PC-9 (cell line): Measurements from ENCODE around the gene SAMD13. TPM values are rescaled to one million over a fixed set of nuclear protein-coding genes. Genes with fewer than 3 reads are reported as not detected.

Experiments
- BruUV-seq: library from RNA; stranded (reverse); fragments of 400-500 nt; replicated peaks from 2 replicates; lab custom pipeline; 2021; lab: Mats Ljungman, UMichigan
- CTCF ChIA-PET: fragments of 300-600 bp; sonication (Branson Sonifier 250); formaldehyde crosslinking; loops from one replicate; lab custom pipeline; 2022; ENCODE audit warnings: antibody characterized with exemption; lab: Charles Lee
- POLR2A ChIA-PET: fragments of 300-600 bp; sonication (Branson Sonifier 250); formaldehyde crosslinking; loops from one replicate; lab custom pipeline; 2022; ENCODE audit warnings: antibody characterized with exemption; ENCODE audit not compliant: unreplicated experiment; lab: Charles Lee
- DNase-seq, 2 experiments: peaks; one replicate each; pipeline versions ENCODE4 v3.0.0 to v3.0.0-alpha.2; 2015 to 2022; ENCODE audit warnings: mixed read lengths in 1 of 2
- H2AFZ ChIP-seq: fragments of 200-600 bp; sonication (generic); 2 replicates; pipeline ENCODE4 v1.8.1; 2017; ENCODE audit warnings: antibody characterized with exemption
- H3F3A ChIP-seq: fragments of 200-600 bp; sonication (generic); 2 replicates; pipeline ENCODE4 v1.8.1; 2017; ENCODE audit warnings: antibody characterized with exemption, mild to moderate bottlenecking, low read depth; ENCODE audit not compliant: insufficient read depth
- H3K27ac ChIP-seq: fragments of 200-600 bp; sonication (generic); 2 replicates; pipeline ENCODE4 v1.6.1; 2016; ENCODE audit warnings: mixed run types
- H3K27me3 ChIP-seq: fragments of 200-600 bp; sonication (generic); 2 replicates; pipeline ENCODE4 v1.6.1; 2016; ENCODE audit warnings: low read depth, mixed run types; ENCODE audit not compliant: insufficient read depth
- H3K36me3 ChIP-seq: fragments of 200-600 bp; sonication (generic); 2 replicates; pipeline ENCODE4 v1.6.1; 2016; ENCODE audit warnings: low read depth, mixed run types
- H3K4me1 ChIP-seq: fragments of 200-600 bp; sonication (generic); replicated peaks from 2 replicates; pipeline ENCODE4 v1.6.1; 2016; ENCODE audit warnings: mixed run types; ENCODE audit not compliant: insufficient read depth
- H3K4me2 ChIP-seq: fragments of 200-600 bp; sonication (generic); 2 replicates; pipeline ENCODE4 v1.6.1; 2017; ENCODE audit warnings: mixed run types
- H3K4me3 ChIP-seq: fragments of 200-600 bp; sonication (generic); 2 replicates; pipeline ENCODE4 v1.6.1; 2016; ENCODE audit warnings: mixed run types
- H3K79me2 ChIP-seq: fragments of 200-600 bp; sonication (generic); 2 replicates; pipeline ENCODE4 v1.6.1; 2017; ENCODE audit warnings: low read depth, mixed run types
- H3K9me2 ChIP-seq: fragments of 200-600 bp; sonication (generic); 2 replicates; pipeline ENCODE4 v1.8.1; 2017; ENCODE audit warnings: mild to moderate bottlenecking; ENCODE audit not compliant: insufficient read depth
- H3K9me3 ChIP-seq: fragments of 200-600 bp; sonication (generic); 2 replicates; pipeline ENCODE4 v1.8.1; 2016; ENCODE audit warnings: low read depth; ENCODE audit not compliant: insufficient read depth
- H4K20me1 ChIP-seq: fragments of 200-600 bp; sonication (generic); 2 replicates; pipeline ENCODE4 v1.8.1; 2017; ENCODE audit not compliant: insufficient read depth
- CTCF ChIP-seq: fragments of 200-600 bp; sonication (generic); conservative IDR thresholded peaks from 2 replicates; pipeline ENCODE4 v1.6.1; 2017; ENCODE audit warnings: mixed run types, antibody characterized with exemption, mild to moderate bottlenecking, moderate library complexity
- EZH2 ChIP-seq: fragments of 200-600 bp; sonication (generic); IDR thresholded peaks from 2 replicates; pipeline ENCODE4 v1.8.0; 2017; ENCODE audit warnings: antibody characterized with exemption, low read depth
- intact Hi-C: fragments of 100-400 bp; cut with micrococcal nuclease; formaldehyde crosslinking; loops from one replicate; pipeline ENCODE4 v1.10.0; 2022; ENCODE audit not compliant: unreplicated experiment
- total RNA-seq: library from RNA; stranded (reverse); gene quantifications from 2 replicates; pipeline ENCODE4 v1.2.3, GENCODE V29; 2021

SAMD13 gene
- total RNA-seq, 1 experiment from 2014 or later = 2.5 TPM

- Histone ChIP-seq H4K20me1 (no peaks in the 10 kb centered on the region), H3K27me3 (no peaks in the 10 kb centered on the region), H3K36me3 (no peaks in the 10 kb centered on the region), H3K4me3 (no peak overlapping the region), H3K27ac (no peak overlapping the region), H3K79me2 (no peaks in the 10 kb centered on the region), H3K4me2 (no peak overlapping the region), H3F3A (peaks cover 22% of the 10 kb centered on the region), H3K9me3 (no peaks in the 10 kb centered on the region), H3K4me1 (peaks cover 29% of the 10 kb centered on the region), H3K9me2 (no peaks in the 10 kb centered on the region), H2AFZ (no peak overlapping the region)
- BruUV-seq = no TSS peak
- no peak for DNase-seq
- TF ChIP-seq EZH2 (no peak), CTCF (no peak)
- ChIA-PET CTCF (no interaction called here), POLR2A (no interaction called here)
- intact Hi-C loops = loop anchor here (5.0 to 10.0 kb wide), 3 partner anchors 58 to 268 kb away; partner anchors contain the start of gene PRKACB
These were observed 65.3 kb downstream of the SAMD13 start for GRCh38 chr1:84366786-84367185.

- Histone ChIP-seq H3K9me2 (no peaks in the 10 kb centered on the region), H3K27ac (no peak overlapping the region), H3K4me2 (no peak overlapping the region), H3K4me1 (peaks cover 24% of the 10 kb centered on the region), H3F3A (peaks cover 19% of the 10 kb centered on the region), H4K20me1 (no peaks in the 10 kb centered on the region), H3K4me3 (no peak overlapping the region), H3K9me3 (no peaks in the 10 kb centered on the region), H3K36me3 (no peaks in the 10 kb centered on the region), H2AFZ (no peak overlapping the region), H3K79me2 (no peaks in the 10 kb centered on the region), H3K27me3 (no peaks in the 10 kb centered on the region)
- intact Hi-C loops = loop anchor here (5.0 to 10.0 kb wide), 3 partner anchors 58 to 268 kb away; partner anchors contain the start of gene PRKACB
- BruUV-seq = no TSS peak
- no peak for DNase-seq
- no peak for TF ChIP-seq CTCF
- no peak for TF ChIP-seq EZH2
- ChIA-PET CTCF (no interaction called here), POLR2A (no interaction called here)
These were observed 65.7 kb downstream of the SAMD13 start for GRCh38 chr1:84367219-84367618.

- BruUV-seq = no TSS peak
- H3K4me1 ChIP-seq = peaks cover 21% of the 10 kb centered on the region
- no peak overlapping the region for H3K4me3 ChIP-seq
- no peak overlapping the region for H2AFZ ChIP-seq
- H4K20me1 ChIP-seq = no peaks in the 10 kb centered on the region
- H3F3A ChIP-seq = peaks cover 18% of the 10 kb centered on the region
- H3K36me3 ChIP-seq = no peaks in the 10 kb centered on the region
- POLR2A ChIA-PET = no interaction called here
- no peak overlapping the region for H3K4me2 ChIP-seq
- DNase-seq = no peak
- H3K9me3 ChIP-seq = no peaks in the 10 kb centered on the region
- H3K27me3 ChIP-seq = no peaks in the 10 kb centered on the region
- no peaks in the 10 kb centered on the region for H3K9me2 ChIP-seq
- CTCF ChIA-PET = no interaction called here
- intact Hi-C loops = loop anchor here (5.0 to 10.0 kb wide), 3 partner anchors 56 to 266 kb away; partner anchors contain the start of gene PRKACB
- no peaks in the 10 kb centered on the region for H3K79me2 ChIP-seq
- no peak overlapping the region for H3K27ac ChIP-seq
- TF ChIP-seq CTCF = no peak
- TF ChIP-seq EZH2 = no peak
These were observed 66.9 kb downstream of the SAMD13 start for GRCh38 chr1:84368441-84368840.
